ENCODE results near the gene PTPRO. TPM values are rescaled to one million over a fixed set of nuclear protein-coding genes. Genes with fewer than 3 reads are reported as not detected.

Gene PTPRO
- total and polyA plus RNA-seq, 3 donors from 2014 or later = 1.1 to 1.9 (median 1.6) TPM

- H3K36me3 ChIP-seq (ENCODE audit: low read depth, missing control alignments) = no peaks in the 10 kb centered on the region
- no peaks in the 10 kb centered on the region for H3K27me3 ChIP-seq
- 79 to 84% methylated on average over 2 of the region's 2 CpGs for whole genome bisulfite sequencing, 2 donors
- no peak overlapping the region for H3K27ac ChIP-seq
- no peaks in the 10 kb centered on the region for H3K9me3 ChIP-seq
- no peaks in the 10 kb centered on the region for H3K4me1 ChIP-seq
- intact Hi-C loops (cut with DNase I; ENCODE audit: low total_unique reads) = loop anchor here (10.0 kb wide), 1 partner anchor 251 kb away; no protein-coding TSS in a partner anchor
- TF ChIP-seq, protein P1, sequence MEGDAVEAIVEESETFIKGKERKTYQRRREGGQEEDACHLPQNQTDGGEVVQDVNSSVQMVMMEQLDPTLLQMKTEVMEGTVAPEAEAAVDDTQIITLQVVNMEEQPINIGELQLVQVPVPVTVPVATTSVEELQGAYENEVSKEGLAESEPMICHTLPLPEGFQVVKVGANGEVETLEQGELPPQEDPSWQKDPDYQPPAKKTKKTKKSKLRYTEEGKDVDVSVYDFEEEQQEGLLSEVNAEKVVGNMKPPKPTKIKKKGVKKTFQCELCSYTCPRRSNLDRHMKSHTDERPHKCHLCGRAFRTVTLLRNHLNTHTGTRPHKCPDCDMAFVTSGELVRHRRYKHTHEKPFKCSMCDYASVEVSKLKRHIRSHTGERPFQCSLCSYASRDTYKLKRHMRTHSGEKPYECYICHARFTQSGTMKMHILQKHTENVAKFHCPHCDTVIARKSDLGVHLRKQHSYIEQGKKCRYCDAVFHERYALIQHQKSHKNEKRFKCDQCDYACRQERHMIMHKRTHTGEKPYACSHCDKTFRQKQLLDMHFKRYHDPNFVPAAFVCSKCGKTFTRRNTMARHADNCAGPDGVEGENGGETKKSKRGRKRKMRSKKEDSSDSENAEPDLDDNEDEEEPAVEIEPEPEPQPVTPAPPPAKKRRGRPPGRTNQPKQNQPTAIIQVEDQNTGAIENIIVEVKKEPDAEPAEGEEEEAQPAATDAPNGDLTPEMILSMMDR (IDR thresholded peaks at IDR 0.05) = no peak
- no peak for TF ChIP-seq POLR2A (IDR thresholded peaks at IDR 0.05)
- H3K4me3 ChIP-seq = no peak overlapping the region
- no peak for DNase-seq
These were observed 203.1 kb downstream of the PTPRO start for GRCh38 chr12:15525441-15525840.

- TF ChIP-seq POLR2A (IDR thresholded peaks at IDR 0.05) = no peak
- TF ChIP-seq, protein P1 (IDR thresholded peaks at IDR 0.05) = no peak
- H3K27me3 ChIP-seq = no peaks in the 10 kb centered on the region
- H3K27ac ChIP-seq = no peak overlapping the region
- no peaks in the 10 kb centered on the region for H3K9me3 ChIP-seq
- no peak overlapping the region for H3K4me3 ChIP-seq
- intact Hi-C loops (cut with DNase I; ENCODE audit: low total_unique reads) = loop anchor here (10.0 kb wide), 1 partner anchor 251 kb away; no protein-coding TSS in a partner anchor
- DNase-seq = no peak
- H3K4me1 ChIP-seq = no peaks in the 10 kb centered on the region
- H3K36me3 ChIP-seq (ENCODE audit: low read depth, missing control alignments) = no peaks in the 10 kb centered on the region
- 85 to 92% methylated on average over 4 of the region's 4 CpGs for WGBS, 2 donors
These were observed 203.7 kb downstream of the PTPRO start for GRCh38 chr12:15526033-15526432.

DNA sequence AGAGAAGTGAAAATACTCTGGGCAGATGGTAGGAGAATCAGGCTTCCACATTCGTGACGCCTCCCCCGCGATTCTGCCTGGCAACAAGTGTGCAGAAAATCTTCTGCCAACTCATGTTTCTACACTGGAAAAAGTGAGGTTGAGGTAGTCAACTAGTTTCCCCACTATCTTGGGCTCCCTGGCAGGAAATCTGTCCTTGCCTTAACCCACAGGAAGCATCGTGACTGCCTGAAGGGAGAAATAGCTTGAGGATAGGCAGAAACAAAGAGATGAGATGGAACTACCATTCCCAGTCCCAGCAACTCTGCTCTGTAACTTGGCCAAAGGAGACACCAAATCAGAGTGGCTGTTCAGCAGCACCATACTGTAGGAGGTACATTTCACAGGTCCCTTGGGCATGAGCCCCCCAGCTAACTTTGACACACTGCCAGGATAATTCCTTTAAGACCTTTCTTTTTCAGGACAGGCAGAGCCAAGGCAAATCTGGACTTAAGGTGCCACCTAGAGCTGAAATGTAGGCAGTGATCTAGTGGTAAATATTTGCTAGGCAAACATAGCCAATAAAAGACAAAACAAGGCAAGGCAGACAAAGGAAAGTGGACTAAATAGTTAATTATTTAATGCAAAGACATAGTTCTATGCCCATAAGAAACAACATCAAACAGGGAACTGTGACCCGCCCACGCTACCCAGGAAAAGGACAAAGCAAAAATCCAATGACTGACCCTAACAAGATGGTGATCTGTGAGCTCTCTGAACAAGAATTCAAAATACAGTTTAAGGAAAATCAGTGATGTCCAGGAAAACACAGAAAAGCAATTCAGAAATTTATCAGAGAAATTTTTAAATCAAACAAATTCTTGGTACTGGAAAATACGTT, 205.1 kb downstream of the PTPRO start:
- WGBS, 2 donors = 72 to 73% methylated on average over 8 of the region's 8 CpGs
- Histone ChIP-seq H3K27ac (no peak overlapping the region), H3K4me1 (no peaks in the 10 kb centered on the region), H3K27me3 (no peaks in the 10 kb centered on the region), H3K4me3 (no peak overlapping the region), H3K36me3 (ENCODE audit: low read depth, missing control alignments) (no peaks in the 10 kb centered on the region), H3K9me3 (no peaks in the 10 kb centered on the region)
- intact Hi-C loops (cut with DNase I; ENCODE audit: low total_unique reads) = loop anchor here (10.0 kb wide), 1 partner anchor 253 kb away; no protein-coding TSS in a partner anchor
- no peak for DNase-seq
- TF ChIP-seq POLR2A (IDR thresholded peaks at IDR 0.05) = no peak
- TF ChIP-seq, protein P1 (IDR thresholded peaks at IDR 0.05) = no peak

- TF ChIP-seq POLR2A (IDR thresholded peaks at IDR 0.05) = no peak
- TF ChIP-seq, protein P1 (IDR thresholded peaks at IDR 0.05) = no peak
- Histone ChIP-seq H3K27ac (no peak overlapping the region), H3K9me3 (no peaks in the 10 kb centered on the region), H3K27me3 (no peaks in the 10 kb centered on the region), H3K4me3 (no peak overlapping the region), H3K4me1 (no peaks in the 10 kb centered on the region), H3K36me3 (ENCODE audit: low read depth, missing control alignments) (no peaks in the 10 kb centered on the region)
- no peak for DNase-seq
- 95 to 97% methylated on average over 2 of the region's 2 CpGs for WGBS, 2 donors
- intact Hi-C loops (cut with DNase I; ENCODE audit: low total_unique reads) = loop anchor here (10.0 kb wide), 1 partner anchor 254 kb away; no protein-coding TSS in a partner anchor
These were observed 206.4 kb downstream of the PTPRO start for GRCh38 chr12:15528666-15529065.
